ENCODE measurements around the gene FAM149A.

Gene FAM149A

GRCh38 chr4:186104114-186104889 lies at the start of gene FAM149A:
TSS of gene FAM149A (plus strand) at chr4:186104704.
- peak within 1 kb of the TSS; percentile 28 for H3K4me3 ChIP-seq (ENCODE audit: low read depth, low read length)

DNA sequence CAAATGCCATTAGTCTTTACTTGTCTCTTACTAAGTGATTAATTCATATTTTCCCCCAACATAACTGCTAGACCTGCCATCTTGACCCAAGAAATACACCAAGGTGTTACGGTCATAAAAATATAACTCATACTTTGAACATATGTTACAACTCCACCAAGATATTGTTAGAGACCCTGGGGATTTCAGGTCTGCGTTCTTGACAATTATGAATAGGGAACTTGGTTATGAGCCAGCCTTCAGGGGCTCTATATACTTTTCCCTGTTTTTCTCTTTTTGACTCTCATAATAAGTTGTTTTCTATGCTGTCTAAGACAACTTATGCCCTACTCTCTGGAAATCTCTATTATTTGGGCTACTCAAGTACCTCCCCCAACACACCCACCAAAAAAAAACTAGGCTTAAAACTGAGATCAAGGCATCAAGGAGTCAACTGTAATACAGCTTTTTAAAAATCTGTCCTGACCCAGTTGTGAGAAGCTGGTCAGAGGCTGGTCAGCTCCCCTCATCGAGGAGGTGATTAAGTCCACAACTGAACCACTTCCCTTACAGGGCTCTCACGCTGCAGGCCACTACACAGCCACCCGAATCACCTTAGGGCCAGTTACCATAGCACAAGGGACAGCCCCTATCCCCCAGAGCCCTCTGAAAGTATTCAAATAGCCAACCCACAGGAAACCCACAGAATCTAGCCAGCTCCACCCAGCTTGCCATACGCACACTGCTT lies 46.1 kb upstream of the FAM149A start:
- H3K4me3 ChIP-seq (ENCODE audit: low read depth, low read length): no peak overlapping the region

DNA sequence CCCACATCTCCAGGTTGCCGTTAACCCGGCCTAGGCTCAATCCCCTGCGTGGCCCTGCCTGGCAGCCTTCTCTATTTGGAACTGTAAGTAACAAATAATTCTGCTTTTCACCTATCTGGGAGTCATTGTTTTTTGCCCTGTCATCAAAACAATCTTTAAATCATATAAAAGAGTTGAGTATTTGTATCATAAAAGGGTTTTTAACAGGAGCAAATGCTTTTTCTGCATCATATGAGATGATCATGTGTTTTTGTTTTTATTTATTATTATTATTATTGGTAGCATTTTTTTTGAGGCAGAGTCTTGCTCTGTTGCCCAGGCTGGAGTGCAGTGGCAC lies 45.6 kb upstream of the FAM149A start:
- H3K4me3 ChIP-seq (ENCODE audit: low read depth, low read length): no peak overlapping the region

DNA sequence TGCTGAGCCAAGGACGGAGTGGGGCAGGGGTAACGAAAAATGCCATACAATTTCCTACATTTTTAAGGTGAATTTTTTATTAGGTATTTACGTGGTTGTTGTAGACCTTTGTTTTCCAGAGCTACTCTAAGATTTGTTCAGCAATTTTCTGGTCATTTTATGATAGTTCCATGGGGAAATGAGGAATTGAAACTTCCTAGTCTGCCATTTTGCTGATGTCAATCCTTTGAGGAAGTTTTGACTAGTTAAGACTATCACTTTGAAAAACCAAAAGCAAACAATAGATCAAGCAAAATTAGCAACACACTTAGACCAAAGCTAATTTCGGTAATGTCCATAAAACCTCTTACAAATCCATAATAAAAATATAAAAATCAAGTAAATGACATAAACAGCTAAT lies 42.6 kb upstream of the FAM149A start:
- H3K4me3 ChIP-seq (ENCODE audit: low read depth, low read length): no peak overlapping the region

DNA sequence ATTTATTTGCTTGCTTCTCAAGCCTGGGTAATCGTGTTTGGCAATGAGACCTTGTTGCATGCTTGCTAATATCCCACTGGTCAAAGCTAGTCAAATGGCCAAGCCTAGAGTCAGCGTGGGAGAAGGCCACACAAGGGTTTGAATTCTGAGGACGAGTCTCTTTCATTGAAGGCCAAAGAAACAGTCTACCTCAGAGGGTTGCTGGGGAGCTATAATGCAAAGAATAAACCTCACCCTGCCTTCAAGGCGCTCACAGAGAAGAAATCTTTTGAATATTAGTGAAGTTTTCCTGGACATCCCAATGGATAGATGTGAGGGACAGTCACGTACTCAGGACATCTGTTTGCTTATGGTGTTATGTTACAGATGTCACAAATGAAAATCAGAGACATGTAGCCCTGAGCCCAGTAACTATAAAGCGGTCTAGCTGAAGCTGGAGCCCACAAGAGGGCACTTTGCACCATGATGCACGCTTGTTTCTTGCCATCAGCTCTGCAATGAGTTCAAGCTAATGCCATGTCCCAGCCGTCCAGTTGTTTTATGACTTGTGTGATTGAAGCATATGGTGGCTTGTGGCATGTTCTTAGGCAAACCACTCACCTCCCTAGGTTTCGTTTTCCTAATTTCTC lies 36.6 kb upstream of the FAM149A start:
- H3K4me3 ChIP-seq (ENCODE audit: low read depth, low read length): no peak overlapping the region

DNA sequence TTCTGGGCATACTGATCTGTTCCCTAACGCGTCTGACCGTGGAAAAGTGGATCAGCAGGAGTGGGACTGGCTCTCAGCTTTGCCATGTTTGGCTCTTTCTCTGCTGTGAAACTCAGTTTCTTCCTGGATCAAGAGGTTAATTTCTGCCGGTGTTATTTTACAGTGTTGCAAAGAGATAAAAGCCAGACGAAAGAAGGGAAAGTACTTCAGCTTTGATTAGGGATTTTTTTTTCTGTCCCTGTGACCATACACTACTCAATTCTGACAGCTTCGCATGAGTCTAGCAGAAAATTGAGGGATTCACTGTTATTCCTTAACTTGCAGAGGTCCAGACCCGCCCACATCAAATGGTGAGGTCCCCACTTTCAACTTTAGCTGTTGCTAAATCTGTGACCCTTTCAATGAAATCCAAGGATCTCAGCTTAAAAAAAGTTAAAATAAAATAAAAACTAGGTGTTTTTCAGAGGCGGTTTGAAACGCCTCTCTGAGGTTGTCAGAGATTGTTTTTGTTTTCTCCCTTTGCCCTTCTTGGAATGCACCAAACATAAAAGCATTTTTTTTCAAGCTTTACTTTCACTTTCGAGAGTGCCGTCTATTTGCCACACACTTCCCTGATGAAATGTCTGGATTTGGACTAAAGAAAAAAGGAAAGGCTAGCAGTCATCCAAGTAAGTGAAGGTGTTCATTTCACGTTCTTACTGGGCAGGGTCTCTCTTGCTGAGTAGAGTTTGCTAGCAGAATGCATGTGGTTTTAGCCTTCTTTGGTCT lies 35.7 kb upstream of the FAM149A start, which contains the start of gene TLR3:
TSS of gene TLR3 (plus strand) at position 576 of the 768 bp plus-strand sequence. CDS start 7,464 bp downstream, outside the sequence.
- H3K4me3 ChIP-seq (ENCODE audit: low read depth, low read length): no peak within 1 kb of the TSS

DNA sequence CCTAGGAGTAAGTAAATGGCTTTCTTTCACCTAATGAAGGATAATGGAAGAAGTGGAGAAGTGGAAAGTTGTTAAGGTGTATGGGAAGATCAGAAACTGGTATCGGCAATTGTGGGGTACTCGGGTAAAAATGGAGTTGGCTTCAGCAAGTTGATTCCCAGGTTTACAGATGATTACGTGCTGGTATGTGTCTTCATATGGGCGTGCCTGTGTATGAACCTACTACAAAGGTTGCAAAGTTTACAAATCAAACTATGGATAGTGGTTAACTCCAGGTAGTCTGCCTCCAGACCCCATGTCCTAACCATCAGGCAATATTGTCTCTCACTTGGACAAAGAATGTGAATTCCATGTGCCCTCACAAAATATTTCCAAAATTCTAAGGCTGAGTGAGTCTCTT lies 34.8 kb upstream of the FAM149A start:
- no peak overlapping the region for H3K4me3 ChIP-seq (ENCODE audit: low read depth, low read length)

DNA sequence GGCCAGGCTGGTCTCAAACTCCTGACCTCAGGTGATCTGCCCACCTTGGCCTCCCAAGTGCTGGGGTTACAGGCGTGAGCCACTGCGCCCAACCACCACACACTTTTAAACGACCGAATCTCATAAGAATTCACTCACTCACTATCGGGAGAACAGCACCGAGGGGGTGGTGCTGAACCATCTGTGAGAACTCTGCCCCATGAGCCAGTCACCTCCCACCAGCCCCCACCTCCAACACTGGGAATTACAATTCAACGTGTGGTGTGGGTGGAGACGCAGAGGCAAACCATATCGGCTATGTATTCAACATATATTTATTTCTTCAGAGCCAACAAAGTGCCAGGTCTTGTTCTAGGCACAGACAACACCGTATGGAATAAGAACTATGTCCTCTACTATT lies 32.0 kb upstream of the FAM149A start:
- no peak overlapping the region for H3K4me3 ChIP-seq (ENCODE audit: low read depth, low read length)

DNA sequence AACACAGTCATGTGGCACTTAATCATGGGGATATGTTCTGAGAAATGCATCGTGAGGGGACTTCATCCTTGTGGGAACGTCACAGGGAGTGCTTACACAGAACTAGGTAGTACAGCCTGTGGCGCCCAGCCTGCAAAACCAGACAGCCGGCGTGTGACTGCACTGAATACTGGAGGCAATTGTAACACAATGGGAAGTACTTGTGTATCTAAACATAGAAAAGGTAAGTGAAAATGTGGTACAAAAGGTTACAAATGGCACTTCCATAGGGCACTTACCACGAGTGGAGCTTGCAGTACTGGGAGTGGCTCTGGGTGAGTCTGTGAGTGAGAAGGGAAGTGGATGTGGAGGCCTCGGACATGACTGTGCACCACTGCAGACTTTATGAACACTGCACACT lies 30.3 kb upstream of the FAM149A start:
- no peak overlapping the region for H3K4me3 ChIP-seq (ENCODE audit: low read depth, low read length)

GRCh38 chr4:186078981-186079638 lies 25.4 kb upstream of the FAM149A start:
- H3K4me3 ChIP-seq (ENCODE audit: low read depth, low read length): no peak overlapping the region

DNA sequence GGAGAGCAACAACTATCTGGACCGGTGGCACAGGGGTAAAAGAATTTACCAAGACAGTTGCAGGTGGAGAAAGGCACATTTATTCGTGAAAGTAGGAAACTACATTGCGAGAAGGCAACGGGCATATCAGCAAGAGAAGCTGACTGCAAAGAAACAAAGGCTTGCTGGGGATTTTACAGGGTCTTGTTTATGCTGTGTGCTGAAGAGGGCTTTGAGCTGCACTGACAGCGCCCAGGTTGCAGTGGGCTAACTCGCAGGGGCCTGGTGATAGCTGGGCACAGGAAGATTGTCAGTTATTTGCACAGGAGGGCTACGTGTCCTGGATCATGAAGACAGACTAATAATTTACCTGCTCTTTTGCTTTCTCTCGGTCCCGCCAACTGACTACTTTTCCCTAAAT lies 24.8 kb upstream of the FAM149A start:
- no peak overlapping the region for H3K4me3 ChIP-seq (ENCODE audit: low read depth, low read length)

DNA sequence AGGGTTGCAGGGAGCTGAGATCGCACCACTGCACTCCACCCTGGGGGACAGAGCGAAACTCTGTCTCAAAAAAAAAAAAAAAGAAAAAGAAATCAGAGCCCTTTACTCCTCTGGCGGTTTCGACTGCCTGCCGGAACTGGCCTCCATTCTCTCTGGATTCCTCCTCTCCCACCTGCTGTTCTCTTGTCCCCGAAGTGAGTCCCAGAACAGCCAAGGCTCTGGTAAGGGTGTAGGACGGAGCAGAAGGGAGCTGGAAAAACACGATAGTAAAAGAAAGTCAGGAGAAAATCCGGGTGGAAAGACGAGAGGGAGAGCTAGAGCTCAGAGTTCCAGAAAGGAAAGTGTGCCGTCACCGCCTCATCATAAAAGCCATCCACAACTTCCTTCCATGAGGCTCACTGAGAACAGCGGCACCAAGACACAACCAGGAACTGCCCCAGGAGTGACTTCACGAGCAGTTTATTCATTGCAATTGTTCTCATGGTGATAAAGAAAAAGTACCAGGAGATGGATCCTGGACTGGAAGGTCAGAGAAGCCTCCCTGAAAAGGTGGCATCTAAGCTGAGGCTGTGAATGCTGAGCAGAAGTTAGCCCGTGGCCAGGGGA lies 23.2 kb upstream of the FAM149A start:
- H3K4me3 ChIP-seq (ENCODE audit: low read depth, low read length): no peak overlapping the region

DNA sequence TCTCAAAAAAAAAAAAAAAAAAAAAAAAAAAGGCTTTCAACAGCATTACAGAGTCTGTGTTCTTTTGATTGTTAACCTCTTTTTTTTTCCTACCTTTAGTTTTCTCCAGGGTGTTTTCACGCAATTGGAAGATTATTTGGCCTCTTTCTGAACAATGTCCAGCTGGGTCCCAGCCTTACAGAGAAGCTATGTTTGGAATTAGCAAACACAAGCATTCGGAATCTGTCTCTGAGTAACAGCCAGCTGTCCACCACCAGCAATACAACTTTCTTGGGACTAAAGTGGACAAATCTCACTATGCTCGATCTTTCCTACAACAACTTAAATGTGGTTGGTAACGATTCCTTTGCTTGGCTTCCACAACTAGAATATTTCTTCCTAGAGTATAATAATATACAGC lies 22.3 kb upstream of the FAM149A start:
- H3K4me3 ChIP-seq (ENCODE audit: low read depth, low read length): no peak overlapping the region

DNA sequence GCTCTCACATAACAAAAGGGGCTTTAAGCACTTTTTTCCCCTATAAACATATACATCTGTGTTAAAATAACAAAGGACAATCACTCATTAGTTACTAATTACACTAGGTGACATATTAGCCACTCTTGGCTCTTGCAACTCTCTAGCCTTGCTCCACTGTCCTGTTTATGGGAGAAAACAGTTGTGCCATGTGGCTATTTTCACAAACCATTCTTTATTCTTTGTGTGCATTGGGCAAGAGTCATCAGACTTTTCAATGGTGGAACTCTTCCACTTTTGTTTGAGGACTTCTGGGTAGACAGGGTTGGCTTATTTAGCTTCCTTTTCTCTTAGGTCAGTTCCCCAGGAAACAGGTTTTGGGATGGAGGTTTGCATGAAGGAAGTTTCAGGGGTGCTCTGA lies 16.0 kb upstream of the FAM149A start:
- H3K4me3 ChIP-seq (ENCODE audit: low read depth, low read length): no peak overlapping the region

DNA sequence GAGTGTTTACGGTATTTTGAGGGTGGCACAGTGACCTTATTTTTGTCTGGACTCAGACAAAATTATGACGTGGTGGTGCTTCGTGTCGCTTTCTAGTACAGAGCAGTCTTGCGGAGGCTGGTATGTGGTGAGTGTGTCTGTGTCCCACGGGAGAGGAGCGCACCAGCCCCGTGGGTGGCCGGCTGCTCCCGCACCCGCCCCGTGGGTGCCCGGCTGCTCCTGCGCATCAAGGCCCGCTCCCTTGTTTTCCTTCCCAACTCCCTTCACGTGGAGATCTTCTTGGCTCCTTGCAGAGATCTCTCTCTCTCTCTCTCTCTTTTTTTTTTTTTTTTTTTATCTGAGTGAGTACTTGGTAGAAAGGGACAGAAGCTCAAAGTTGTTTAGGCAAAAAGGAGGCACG lies 12.2 kb upstream of the FAM149A start:
- H3K4me3 ChIP-seq (ENCODE audit: low read depth, low read length): no peak overlapping the region

GRCh38 chr4:186095406-186095805 lies 9.1 kb upstream of the FAM149A start:
- H3K4me3 ChIP-seq (ENCODE audit: low read depth, low read length): no peak overlapping the region

- H3K4me3 ChIP-seq (ENCODE audit: low read depth, low read length): no peak overlapping the region
Measured at GRCh38 chr4:186096681-186097165, 7.8 kb upstream of the FAM149A start.

- H3K4me3 ChIP-seq (ENCODE audit: low read depth, low read length): no peak overlapping the region
Measured at GRCh38 chr4:186097386-186097785, 7.1 kb upstream of the FAM149A start.

GRCh38 chr4:186102931-186103330 lies 1.6 kb upstream of the FAM149A start:
- H3K4me3 ChIP-seq (ENCODE audit: low read depth, low read length): no peak overlapping the region
